Keratinocyte (primary cell): ENCODE data around the gene TRIM67. TPM values are rescaled to one million over a fixed set of nuclear protein-coding genes. Genes with fewer than 3 reads are reported as not detected.

Experiments
- DNase-seq: peaks from one replicate; pipeline ENCODE4 v3.0.0-alpha.2; 2011; ENCODE audit warnings: low read depth, missing footprints, low spot score
- FAIRE-seq: peaks from 2 replicates; lab custom pipeline; 2011; peaks lifted over from hg19 to GRCh38; lab: Jason Lieb, UNC
- H2AFZ ChIP-seq: 2 replicates; pipeline ENCODE4 v1.6.0; 2012; ENCODE audit warnings: low read length, control low read depth, inconsistent platforms; ENCODE audit not compliant: control insufficient read depth
- H3K27ac ChIP-seq: 2 replicates; pipeline ENCODE4 v1.5.1; 2011; ENCODE audit warnings: low read length; ENCODE audit not compliant: control insufficient read depth, insufficient read depth
- H3K27me3 ChIP-seq: 3 replicates; pipeline ENCODE4 v1.6.0; 2011; ENCODE audit warnings: low read length; ENCODE audit not compliant: control insufficient read depth, insufficient read depth; ENCODE audit errors: extremely low read depth
- H3K36me3 ChIP-seq, 2 experiments: 2 replicates in 1 of 2; 3 replicates in 1 of 2; pipeline ENCODE4 v1.5.1; 2011; ENCODE audit warnings: low read length in 2 of 2, mild to moderate bottlenecking in 1 of 2; ENCODE audit not compliant: control insufficient read depth in 2 of 2, insufficient read depth in 2 of 2; ENCODE audit errors: extremely low read depth in 1 of 2
- H3K4me1 ChIP-seq: 3 replicates; pipeline ENCODE4 v1.5.1; 2011; ENCODE audit warnings: low read length; ENCODE audit not compliant: control insufficient read depth, insufficient read depth; ENCODE audit errors: extremely low read depth
- H3K4me2 ChIP-seq: 3 replicates; pipeline ENCODE4 v1.6.0; 2011; ENCODE audit warnings: low read depth, low read length; ENCODE audit not compliant: control insufficient read depth, insufficient read depth; ENCODE audit errors: extremely low read depth
- H3K4me3 ChIP-seq, 3 experiments: fragments of 200-600 bp in 1 of 3; sonication (generic) in 1 of 3; 2 replicates in 2 of 3; 3 replicates in 1 of 3; pipeline ENCODE4 v1.5.1; 2011 to 2016; ENCODE audit warnings: low read length in 3 of 3, mild to moderate bottlenecking in 3 of 3, control low read depth in 2 of 3, inconsistent platforms in 1 of 3, low read depth in 1 of 3, mixed read lengths in 1 of 3, mixed run types in 1 of 3, moderate library complexity in 1 of 3; ENCODE audit not compliant: control insufficient read depth in 2 of 3, insufficient read depth in 2 of 3; ENCODE audit errors: extremely low read depth in 1 of 3
- H3K79me2 ChIP-seq: 2 replicates; pipeline ENCODE4 v1.6.0; 2012; ENCODE audit warnings: low read length; ENCODE audit not compliant: control insufficient read depth, insufficient read depth
- H3K9ac ChIP-seq: 3 replicates; pipeline ENCODE4 v1.6.0; 2011; ENCODE audit warnings: low read length; ENCODE audit not compliant: control insufficient read depth, insufficient read depth; ENCODE audit errors: extremely low read depth
- H3K9me1 ChIP-seq: 3 replicates; pipeline ENCODE4 v1.6.0; 2011; ENCODE audit warnings: low read length; ENCODE audit not compliant: control insufficient read depth, insufficient read depth; ENCODE audit errors: extremely low read depth
- H3K9me3 ChIP-seq: 2 replicates; pipeline ENCODE4 v1.5.1; 2012; ENCODE audit warnings: low read depth, low read length; ENCODE audit not compliant: control insufficient read depth
- H4K20me1 ChIP-seq: 3 replicates; pipeline ENCODE4 v1.6.0; 2011; ENCODE audit warnings: low read length; ENCODE audit not compliant: control insufficient read depth, insufficient read depth; ENCODE audit errors: extremely low read depth
- CTCF ChIP-seq, 3 experiments: IDR thresholded peaks in 1 of 3; conservative IDR thresholded peaks in 1 of 3; optimal IDR thresholded peaks in 1 of 3; 2 replicates in 2 of 3; 3 replicates in 1 of 3; pipeline versions ENCODE3 to v1.5.1; 2011; ENCODE audit warnings: low read length in 3 of 3, mild to moderate bottlenecking in 3 of 3, moderate library complexity in 2 of 3, control low read depth in 1 of 3, inconsistent platforms in 1 of 3; ENCODE audit not compliant: insufficient read depth in 2 of 3; ENCODE audit errors: extremely low read depth in 1 of 3
- EZH2 ChIP-seq: IDR thresholded peaks from one replicate; pipeline ENCODE4 v1.6.1; 2012; ENCODE audit warnings: inconsistent platforms, mild to moderate bottlenecking, low read length, moderate library complexity
- dilution Hi-C: fragments of 300-500 bp; cut with MboI; formaldehyde crosslinking; loops from one replicate; pipeline ENCODE4 v1.7.0; 2020; ENCODE audit warnings: low sequenced_read_pairs; ENCODE audit not compliant: extremely low pct_ligation_motif_present
- polyA plus RNA-seq, 5 experiments: library from polyadenylated mRNA; depleted of rRNA in 3 of 5; stranded (reverse) in 3 of 5; stranded (forward) in 1 of 5; unstranded in 1 of 5; fragments of >200 nt; gene quantifications; 1 replicate in 1 of 5; 2 replicates in 3 of 5; 3 replicates in 1 of 5; pipeline versions ENCODE4 v1.2.1 to v1.2.3, GENCODE V29; 2011 to 2012; ENCODE audit warnings: missing spikeins in 2 of 5, low read depth in 1 of 5, low replicate concordance in 1 of 5

TRIM67 gene
- polyA plus RNA-seq, 1 donor (not counting 4 experiments of a cell fraction or from before 2014, with no cell fraction given): not detected

- no peak for TF ChIP-seq EZH2
- no peak for TF ChIP-seq CTCF (optimal IDR thresholded peaks at IDR 0.05 in 1 of 3, IDR thresholded peaks at IDR 0.05 in 1 of 3, conservative IDR thresholded peaks at IDR 0.05 in 1 of 3; ENCODE audit: extremely low read depth in 1 of 3, insufficient read depth in 2 of 3, low read length in 3 of 3)
- Histone ChIP-seq H3K4me2 (no peak overlapping the region), H3K79me2 (no peaks in the 10 kb centered on the region), H3K9ac (no peak overlapping the region), H3K9me1 (no peaks in the 10 kb centered on the region), H2AFZ (no peak overlapping the region), H3K4me1 (no peaks in the 10 kb centered on the region), H3K27me3 (peaks cover 38% of the 10 kb centered on the region), H3K27ac (no peak overlapping the region), H3K9me3 (no peaks in the 10 kb centered on the region), H3K36me3 (no peaks in the 10 kb centered on the region), H3K4me3 (no peak overlapping the region), H4K20me1 (no peaks in the 10 kb centered on the region)
- dilution Hi-C loops: no loop called here
- DNase-seq (no peak), FAIRE-seq (no peak)
These were observed 38.7 kb downstream of the TRIM67 start for GRCh38 chr1:231200388-231201031.

- Histone ChIP-seq H3K4me3 (no peak overlapping the region), H3K9ac (no peak overlapping the region), H3K4me1 (no peaks in the 10 kb centered on the region), H4K20me1 (no peaks in the 10 kb centered on the region), H3K27ac (no peak overlapping the region), H3K9me1 (no peaks in the 10 kb centered on the region), H3K9me3 (no peaks in the 10 kb centered on the region), H3K27me3 (peaks cover 38% of the 10 kb centered on the region), H3K36me3 (no peaks in the 10 kb centered on the region), H2AFZ (no peak overlapping the region), H3K4me2 (no peak overlapping the region), H3K79me2 (no peaks in the 10 kb centered on the region)
- dilution Hi-C loops: no loop called here
- DNase-seq: no peak
- FAIRE-seq: no peak
- TF ChIP-seq EZH2 (no peak), CTCF (optimal IDR thresholded peaks at IDR 0.05 in 1 of 3, IDR thresholded peaks at IDR 0.05 in 1 of 3, conservative IDR thresholded peaks at IDR 0.05 in 1 of 3; ENCODE audit: extremely low read depth in 1 of 3, insufficient read depth in 2 of 3, low read length in 3 of 3) (no peak)
These were observed 39.6 kb downstream of the TRIM67 start for GRCh38 chr1:231201375-231201978.
